HFFc6 (cell line): Measurements from ENCODE around the gene PDE5A. TPM values are rescaled to one million over a fixed set of nuclear protein-coding genes. Genes with fewer than 3 reads are reported as not detected.

Source experiments
- DNase-seq: peaks from one replicate; pipeline ENCODE4 v3.0.0-alpha.2; 2018
- H3K27ac Mint-ChIP-seq: 2 replicates; pipeline ENCODE4 v1.8.0; 2020; ENCODE audit warnings: mild to moderate bottlenecking, mixed read lengths
- H3K27me3 Mint-ChIP-seq: 2 replicates; pipeline ENCODE4 v1.8.0; 2021; ENCODE audit warnings: mild to moderate bottlenecking, moderate library complexity, mixed read lengths; ENCODE audit not compliant: insufficient read depth
- H3K36me3 Mint-ChIP-seq: 2 replicates; pipeline ENCODE4 v1.8.0; 2021; ENCODE audit warnings: low read depth, mixed read lengths
- H3K4me1 Mint-ChIP-seq: 2 replicates; pipeline ENCODE4 v1.8.0; 2020; ENCODE audit warnings: low read depth, mixed read lengths
- H3K4me3 Mint-ChIP-seq: 2 replicates; pipeline ENCODE4 v1.8.0; 2020; ENCODE audit warnings: mild to moderate bottlenecking, moderate library complexity, mixed read lengths
- H3K9me3 Mint-ChIP-seq: 2 replicates; pipeline ENCODE4 v1.8.0; 2020; ENCODE audit warnings: mild to moderate bottlenecking, mixed read lengths
- total RNA-seq, 6 experiments: library from RNA; stranded (reverse); fragmentation: NEBNext Ultra II Directional; extraction: Animal tissue kit (Norgen Biotek cat#: 25700); gene quantifications; 2 replicates in 1 of 6; 3 replicates in 5 of 6; pipeline ENCODE4 v1.2.3, GENCODE V29; 2021
- TF ChIP-seq, protein P1 (sequence below): fragments of 200-600 bp; sonication (generic); IDR thresholded peaks from 2 replicates; pipeline ENCODE4 v1.5.0; 2021; ENCODE audit warnings: antibody characterized with exemption, mild to moderate bottlenecking

PDE5A gene
- total RNA-seq, 6 experiments from 2014 or later, result 13.3 to 23.2 (median 18.6) TPM

DNA sequence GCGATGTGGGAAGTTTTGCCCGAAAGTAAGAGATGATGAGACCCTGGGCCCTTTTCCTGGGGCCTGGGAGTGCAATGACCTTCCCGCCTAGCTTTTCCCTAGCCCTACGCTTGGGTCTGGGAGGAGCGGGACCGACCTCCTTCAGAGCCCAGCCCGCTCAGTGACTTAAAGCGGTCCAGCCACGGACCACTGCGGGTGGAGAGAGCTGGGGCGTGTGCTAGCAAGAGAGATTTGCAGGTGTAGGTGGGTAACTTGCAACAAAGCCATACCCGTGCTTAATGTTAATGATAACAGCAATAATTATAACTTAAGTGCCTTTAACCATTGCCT, 503 bp upstream of the PDE5A start:
- Mint-ChIP-seq H3K4me1 (peaks cover 37% of the 10 kb centered on the region), H3K9me3 (no peaks in the 10 kb centered on the region), H3K27me3 (peaks cover 3% of the 10 kb centered on the region; the same call in 1 of the 2 replicates), H3K4me3 (peak overlapping the region; percentile 92), H3K27ac (peak overlapping the region; percentile 42), H3K36me3 (no peaks in the 10 kb centered on the region)
- TF ChIP-seq, protein P1, sequence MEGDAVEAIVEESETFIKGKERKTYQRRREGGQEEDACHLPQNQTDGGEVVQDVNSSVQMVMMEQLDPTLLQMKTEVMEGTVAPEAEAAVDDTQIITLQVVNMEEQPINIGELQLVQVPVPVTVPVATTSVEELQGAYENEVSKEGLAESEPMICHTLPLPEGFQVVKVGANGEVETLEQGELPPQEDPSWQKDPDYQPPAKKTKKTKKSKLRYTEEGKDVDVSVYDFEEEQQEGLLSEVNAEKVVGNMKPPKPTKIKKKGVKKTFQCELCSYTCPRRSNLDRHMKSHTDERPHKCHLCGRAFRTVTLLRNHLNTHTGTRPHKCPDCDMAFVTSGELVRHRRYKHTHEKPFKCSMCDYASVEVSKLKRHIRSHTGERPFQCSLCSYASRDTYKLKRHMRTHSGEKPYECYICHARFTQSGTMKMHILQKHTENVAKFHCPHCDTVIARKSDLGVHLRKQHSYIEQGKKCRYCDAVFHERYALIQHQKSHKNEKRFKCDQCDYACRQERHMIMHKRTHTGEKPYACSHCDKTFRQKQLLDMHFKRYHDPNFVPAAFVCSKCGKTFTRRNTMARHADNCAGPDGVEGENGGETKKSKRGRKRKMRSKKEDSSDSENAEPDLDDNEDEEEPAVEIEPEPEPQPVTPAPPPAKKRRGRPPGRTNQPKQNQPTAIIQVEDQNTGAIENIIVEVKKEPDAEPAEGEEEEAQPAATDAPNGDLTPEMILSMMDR, result no peak; the same call in 1 of the 2 replicates
- DNase-seq, result no peak

DNA sequence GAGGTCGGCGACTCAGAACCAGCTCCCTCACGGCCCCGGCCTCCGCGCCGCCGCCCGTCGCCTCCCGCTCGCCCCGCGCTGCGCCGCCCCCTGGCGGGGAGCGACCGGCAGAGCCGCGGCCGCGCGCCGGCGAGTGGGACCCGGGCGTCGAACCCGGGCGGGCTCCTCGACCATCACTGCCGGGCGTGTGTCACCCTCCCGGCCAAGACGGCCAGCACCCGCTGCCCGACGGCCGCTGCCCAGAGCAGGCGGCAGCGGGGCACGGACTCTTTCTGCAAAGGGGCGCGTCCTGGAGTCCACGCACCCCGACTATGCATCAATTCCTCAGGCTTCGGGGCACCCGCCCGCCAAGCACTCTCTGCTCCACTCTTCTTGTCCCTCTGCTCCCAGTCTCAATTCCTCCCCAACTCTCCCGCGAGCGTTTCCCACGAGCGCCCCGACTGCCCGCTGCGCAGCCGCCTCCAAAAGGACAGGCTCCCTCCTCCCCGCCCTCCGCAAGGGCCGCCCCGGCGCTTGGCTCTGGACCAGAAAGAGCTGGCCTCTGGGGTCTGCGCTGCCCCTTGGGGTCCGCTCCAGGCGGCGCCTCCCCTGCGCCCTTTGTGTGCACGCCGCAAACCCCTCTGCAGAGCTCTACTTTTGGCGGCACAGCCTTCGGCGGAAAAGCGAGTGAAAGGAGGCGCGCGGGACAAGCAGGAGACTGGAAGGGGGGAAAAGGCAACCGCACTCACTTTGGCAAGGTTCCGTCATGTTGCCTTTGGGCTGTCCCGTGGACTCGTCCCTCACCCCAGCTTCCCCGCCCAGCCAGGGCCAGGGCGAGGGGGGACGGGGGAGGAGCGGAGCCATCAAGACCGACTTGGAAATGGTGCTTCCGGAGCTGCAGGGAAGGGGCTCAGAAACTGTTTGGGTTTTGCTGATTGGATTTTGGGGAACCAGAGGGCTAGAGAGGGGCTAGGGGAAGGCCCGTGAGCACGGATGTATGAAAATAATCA, 1.0 kb downstream of the PDE5A start:
- H3K27ac Mint-ChIP-seq, result peak overlapping the region; percentile 82
- H3K4me3 Mint-ChIP-seq, result peak overlapping the region; percentile 99
- no peaks in the 10 kb centered on the region for H3K36me3 Mint-ChIP-seq
- peaks cover 3% of the 10 kb centered on the region; the same call in 1 of the 2 replicates for H3K27me3 Mint-ChIP-seq
- TF ChIP-seq, protein P1, result peak; percentile 71
- H3K9me3 Mint-ChIP-seq, result no peaks in the 10 kb centered on the region
- peaks cover 48% of the 10 kb centered on the region for H3K4me1 Mint-ChIP-seq
- DNase-seq, result peak; percentile 57

DNA sequence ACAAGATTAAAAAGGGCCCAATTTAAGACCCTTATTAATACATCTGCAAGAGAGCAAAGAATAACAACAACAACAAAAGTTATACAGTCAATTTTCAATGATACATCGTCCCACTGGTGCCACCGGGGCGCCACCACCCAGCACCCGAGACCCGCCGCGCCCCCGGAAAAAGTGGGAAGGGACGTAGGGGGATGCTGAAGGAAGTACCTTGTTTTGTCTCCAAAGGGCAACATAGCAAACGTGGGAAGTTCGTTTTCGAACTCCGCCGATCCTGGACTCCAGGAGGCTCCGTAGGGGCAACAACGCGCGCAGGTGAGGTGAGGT, 1.7 kb downstream of the PDE5A start:
- TF ChIP-seq, protein P1, result no peak
- Mint-ChIP-seq H3K9me3 (no peaks in the 10 kb centered on the region), H3K4me1 (peaks cover 42% of the 10 kb centered on the region), H3K27me3 (peaks cover 3% of the 10 kb centered on the region; the same call in 1 of the 2 replicates), H3K36me3 (no peaks in the 10 kb centered on the region), H3K4me3 (peak overlapping the region; percentile 99), H3K27ac (peak overlapping the region; percentile 82)
- DNase-seq, result no peak

DNA sequence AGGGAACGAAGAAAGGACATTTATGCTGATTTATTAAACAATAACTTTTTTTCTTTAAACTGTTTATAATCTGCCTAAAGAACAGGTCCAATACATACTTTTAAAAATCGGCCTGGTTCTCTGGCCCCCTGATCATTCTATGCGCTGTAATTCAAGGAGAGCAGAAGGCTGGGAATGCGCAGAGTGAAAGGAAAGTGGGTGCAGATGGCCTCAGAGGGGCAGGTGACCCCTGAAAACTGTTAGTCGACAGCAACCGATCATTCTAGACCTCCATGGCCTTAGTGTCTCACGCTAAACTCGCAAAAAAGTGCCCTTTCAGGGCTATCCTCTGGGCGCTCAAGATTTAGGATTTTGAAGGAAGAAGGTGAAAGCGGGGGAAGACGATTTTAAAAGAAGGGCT, 2.2 kb downstream of the PDE5A start:
- no peaks in the 10 kb centered on the region for H3K9me3 Mint-ChIP-seq
- peaks cover 37% of the 10 kb centered on the region for H3K4me1 Mint-ChIP-seq
- H3K27me3 Mint-ChIP-seq, result peaks cover 3% of the 10 kb centered on the region; the same call in 1 of the 2 replicates
- H3K27ac Mint-ChIP-seq, result peak overlapping the region; percentile 82
- TF ChIP-seq, protein P1, result no peak
- DNase-seq, result no peak
- peak overlapping the region; percentile 99 for H3K4me3 Mint-ChIP-seq
- H3K36me3 Mint-ChIP-seq, result no peaks in the 10 kb centered on the region

DNA sequence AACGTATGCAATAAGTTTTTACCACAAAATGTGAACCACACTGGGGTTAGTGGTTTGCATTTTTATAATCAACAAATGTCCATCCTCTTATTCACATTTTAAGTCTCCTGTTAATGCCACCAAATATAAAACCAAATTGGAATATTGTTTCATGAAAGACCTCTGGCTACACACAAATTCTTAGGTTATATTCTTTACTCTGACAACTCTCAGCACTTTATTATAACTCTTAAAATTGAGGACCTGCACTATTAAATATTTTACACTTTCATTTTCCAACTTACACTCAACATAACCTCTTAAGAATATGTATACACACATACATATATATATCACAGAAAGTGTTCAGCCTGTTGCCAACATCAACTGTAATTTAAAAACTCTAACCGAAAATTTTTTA, 2.8 kb downstream of the PDE5A start:
- Mint-ChIP-seq H3K27me3 (peaks cover 3% of the 10 kb centered on the region; the same call in 1 of the 2 replicates), H3K9me3 (no peaks in the 10 kb centered on the region), H3K4me3 (peak overlapping the region; percentile 99), H3K27ac (peak overlapping the region; percentile 82; the same call in 1 of the 2 replicates), H3K36me3 (no peaks in the 10 kb centered on the region), H3K4me1 (peaks cover 37% of the 10 kb centered on the region)
- DNase-seq, result no peak
- TF ChIP-seq, protein P1, result no peak
